Kidney (tissue), 14 donors: ENCODE measurements around the gene PSMC1. TPM values are rescaled to one million over a fixed set of nuclear protein-coding genes. Genes with fewer than 3 reads are reported as not detected.

Source experiments
- DNase-seq, 5 donors: peaks; one replicate each; pipeline ENCODE4 v3.0.0-alpha.2; 2013 to 2020
- FAIRE-seq: peaks from 2 replicates; lab custom pipeline; 2012; peaks lifted over from hg19 to GRCh38; lab: Jason Lieb, UNC
- H3K27ac ChIP-seq, 2 donors: one replicate each; pipeline ENCODE4 v1.7.0; 2013; ENCODE audit warnings: low read depth in 2 of 2, low read length in 2 of 2, inconsistent platforms in 1 of 2
- H3K27me3 ChIP-seq: one replicate; pipeline ENCODE4 v1.7.1; 2013; ENCODE audit warnings: low read length, inconsistent platforms; ENCODE audit not compliant: control insufficient read depth, insufficient read depth
- H3K36me3 ChIP-seq, 3 donors: one replicate each; pipeline versions ENCODE4 v1.7.0 to v1.7.1; 2013; ENCODE audit warnings: low read length in 3 of 3, control low read depth in 1 of 3, inconsistent platforms in 1 of 3; ENCODE audit not compliant: insufficient read depth in 3 of 3, control insufficient read depth in 2 of 3
- H3K4me1 ChIP-seq, 3 donors: one replicate each; pipeline versions ENCODE4 v1.7.0 to v1.7.1; 2013; ENCODE audit warnings: low read length in 3 of 3, inconsistent platforms in 1 of 3, low read depth in 1 of 3; ENCODE audit not compliant: control insufficient read depth in 2 of 3, insufficient read depth in 2 of 3
- H3K4me3 ChIP-seq, 3 donors: one replicate each; pipeline versions ENCODE4 v1.7.0 to v1.8.1; 2013; ENCODE audit warnings: low read length in 3 of 3, control low read depth in 1 of 3, inconsistent platforms in 1 of 3
- H3K9ac ChIP-seq, 3 donors: one replicate each; pipeline versions ENCODE4 v1.7.0 to v1.7.1; 2013; ENCODE audit warnings: low read length in 3 of 3, control low read depth in 1 of 3, inconsistent platforms in 1 of 3
- H3K9me3 ChIP-seq, 3 donors: one replicate each; pipeline versions ENCODE4 v1.7.0 to v1.7.1; 2013; ENCODE audit warnings: low read length in 3 of 3, control low read depth in 1 of 3, inconsistent platforms in 1 of 3; ENCODE audit not compliant: control insufficient read depth in 2 of 3, insufficient read depth in 1 of 3
- CTCF ChIP-seq: IDR thresholded peaks from 3 replicates; pipeline ENCODE4 v1.5.1; 2012; ENCODE audit warnings: mild to moderate bottlenecking, moderate library complexity, borderline replicate concordance; ENCODE audit not compliant: insufficient read depth; ENCODE audit errors: extremely low read depth
- intact Hi-C: fragments of 100-400 bp; cut with DNase I; formaldehyde crosslinking; loops from one replicate; pipeline ENCODE4 v1.11.1; 2022
- polyA plus RNA-seq: library from polyadenylated mRNA; stranded (reverse); fragments of 350-450 nt; fragmentation: Illumina TruSeq; extraction: RNeasy Lipid Tissue Mini Kit (QIAGEN cat#74804); gene quantifications from one replicate; pipeline ENCODE4 v1.2.3, GENCODE V29; 2014; ENCODE audit warnings: low read depth, low replicate concordance; ENCODE audit not compliant: insufficient read depth
- total RNA-seq: library from RNA; stranded (reverse); fragmentation: NEBNext Ultra II Directional; extraction: Animal tissue kit (Norgen Biotek cat#: 25700); gene quantifications from one replicate; pipeline ENCODE4 v1.2.1, GENCODE V29; 2021
- donor health status: control.
- donor health status: control.
- donor health status: control.
- donor health status: control.
- donor health status: control.
- donor health status: DM: yes; HTN: yes; CAD: no.
- donor health status: Normal renal cell carcinoma (clear cell type).

Gene PSMC1
- total and polyA plus RNA-seq, 2 donors from 2014 or later: 88.9 to 172 TPM

GRCh38 chr14:90275458-90275814 lies 19.1 kb downstream of the PSMC1 start:
- no peak for FAIRE-seq
- DNase-seq: no peak
- H3K9ac ChIP-seq: no peak overlapping the region
- no peaks in the 10 kb centered on the region for H3K9me3 ChIP-seq
- H3K4me3 ChIP-seq: no peak overlapping the region
- H3K27ac ChIP-seq: no peak overlapping the region
- H3K36me3 ChIP-seq: peaks cover 3 to 31% (median 29%) of the 10 kb centered on the region in 3 donors
- no peak for TF ChIP-seq CTCF
- intact Hi-C loops: no loop called here
- H3K4me1 ChIP-seq: peaks cover 0 to 3% (median 0%) of the 10 kb centered on the region in 3 donors
- H3K27me3 ChIP-seq: no peaks in the 10 kb centered on the region

DNA sequence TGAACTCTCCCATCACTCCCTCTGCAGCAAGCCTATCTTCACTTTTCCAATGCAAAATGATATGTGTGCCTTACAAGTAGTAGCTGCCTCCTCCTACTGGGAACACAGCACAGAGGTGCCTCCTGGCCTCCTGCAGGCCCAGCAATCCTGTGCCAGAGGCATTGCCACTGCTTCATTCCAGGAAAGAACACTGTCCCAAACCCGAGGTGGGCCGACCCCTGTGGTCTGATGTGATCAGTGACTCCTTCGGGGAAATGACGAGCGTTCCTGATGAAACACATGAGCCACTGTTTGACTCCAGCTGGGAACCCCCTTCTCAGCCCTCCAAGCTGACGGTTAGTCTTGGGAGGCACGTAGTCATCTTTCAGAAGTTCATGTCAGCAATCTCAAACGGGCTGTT lies 19.5 kb downstream of the PSMC1 start:
- no peak overlapping the region for H3K9ac ChIP-seq
- intact Hi-C loops: no loop called here
- DNase-seq: no peak
- H3K4me1 ChIP-seq: peaks cover 0 to 3% (median 0%) of the 10 kb centered on the region in 3 donors
- peaks cover 3 to 30% (median 30%) of the 10 kb centered on the region in 3 donors for H3K36me3 ChIP-seq
- H3K27me3 ChIP-seq: no peaks in the 10 kb centered on the region
- TF ChIP-seq CTCF: no peak
- no peak for FAIRE-seq
- no peak overlapping the region for H3K4me3 ChIP-seq
- no peaks in the 10 kb centered on the region for H3K9me3 ChIP-seq
- no peak overlapping the region for H3K27ac ChIP-seq

DNA sequence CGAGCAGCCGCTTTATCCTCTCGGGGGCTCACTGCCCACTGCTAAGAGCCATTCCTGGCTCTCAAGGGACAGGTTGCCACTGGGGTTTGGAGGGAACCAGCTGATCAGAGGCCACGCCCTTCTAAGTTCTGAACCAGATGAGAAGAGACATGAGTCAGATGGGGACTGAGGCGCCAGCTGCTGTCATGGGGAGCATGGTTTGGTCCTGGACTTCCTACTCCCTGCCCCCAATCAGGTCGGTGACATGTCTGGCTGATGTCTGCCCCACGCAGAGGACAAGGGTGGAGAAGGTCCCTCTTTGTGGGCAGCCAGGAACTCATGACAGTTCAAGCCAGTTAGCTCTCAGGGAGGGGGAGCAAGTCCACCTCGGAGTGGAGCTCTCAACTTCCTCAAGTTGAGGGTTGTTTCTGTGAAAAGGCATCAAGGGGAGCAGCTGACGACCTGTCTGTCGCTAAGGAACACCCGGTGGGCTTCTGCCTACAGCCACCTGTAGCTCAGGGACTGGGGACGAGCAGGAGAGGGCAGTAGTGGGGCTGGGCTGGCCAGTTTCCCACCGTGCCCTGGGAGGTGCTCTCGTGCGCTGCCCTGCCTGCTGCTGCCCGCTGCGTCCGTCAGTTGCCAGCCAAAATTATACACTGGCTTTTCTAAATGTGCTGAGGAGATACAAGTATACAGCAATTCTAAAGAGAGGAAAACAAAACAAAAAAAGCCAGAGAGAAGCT lies 20.5 kb downstream of the PSMC1 start:
- FAIRE-seq (no peak), DNase-seq (no peak)
- Histone ChIP-seq H3K4me3 (no peak overlapping the region), H3K27me3 (no peaks in the 10 kb centered on the region), H3K9ac (no peak overlapping the region), H3K27ac (no peak overlapping the region), H3K4me1 (peaks cover 0 to 3% (median 0%) of the 10 kb centered on the region in 3 donors), H3K9me3 (no peaks in the 10 kb centered on the region), H3K36me3 (peaks cover 3 to 33% (median 26%) of the 10 kb centered on the region in 3 donors)
- intact Hi-C loops: no loop called here
- TF ChIP-seq CTCF: no peak
